GM06990 (cell line): ENCODE data around the gene CGB8.

Experiments used
- DNase-seq: peaks from one replicate; pipeline ENCODE4 v3.0.0-alpha.2; 2011; ENCODE audit not compliant: insufficient read length; ENCODE audit errors: extremely low read depth
- H3K27me3 ChIP-seq: replicated peaks from 2 replicates; pipeline ENCODE4 v1.6.0; 2011; ENCODE audit warnings: low read length; ENCODE audit not compliant: control insufficient read depth, insufficient read depth
- H3K36me3 ChIP-seq: 2 replicates; pipeline ENCODE4 v1.5.1; 2011; ENCODE audit warnings: low read length; ENCODE audit not compliant: control insufficient read depth, insufficient read depth
- H3K4me3 ChIP-seq: replicated peaks from 2 replicates; pipeline ENCODE4 v1.5.1; 2011; ENCODE audit warnings: low read depth, mild to moderate bottlenecking, control low read depth, low read length
- CTCF ChIP-seq: IDR thresholded peaks from 2 replicates; pipeline ENCODE4 v1.5.1; 2011; ENCODE audit warnings: low read length, control low read depth, mild to moderate bottlenecking, inconsistent platforms; ENCODE audit not compliant: insufficient read depth, poor library complexity, severe bottlenecking

CGB8 gene

GRCh38 chr19:49010453-49010852, 38.5 kb downstream of the CGB8 start:
- H3K36me3 ChIP-seq, result peaks cover 30% of the 10 kb centered on the region

GRCh38 chr19:49009828-49010227, 39.1 kb downstream of the CGB8 start:
- no peaks in the 10 kb centered on the region for H3K27me3 ChIP-seq
- no peak overlapping the region for H3K4me3 ChIP-seq
- DNase-seq, result no peak
- peaks cover 33% of the 10 kb centered on the region for H3K36me3 ChIP-seq
- TF ChIP-seq CTCF, result no peak

More at GRCh38 chr19:49010453-49010852, 38.5 kb downstream of the CGB8 start:
- no peak for TF ChIP-seq CTCF
- Histone ChIP-seq H3K4me3 (no peak overlapping the region), H3K27me3 (no peaks in the 10 kb centered on the region)
- no peak for DNase-seq

- Histone ChIP-seq H3K36me3 (peaks cover 47% of the 10 kb centered on the region), H3K4me3 (no peak overlapping the region), H3K27me3 (no peaks in the 10 kb centered on the region)
- DNase-seq, result no peak
- TF ChIP-seq CTCF, result no peak
Measured at GRCh38 chr19:49006905-49007304, 42.0 kb downstream of the CGB8 start.

- DNase-seq, result no peak
- Histone ChIP-seq H3K27me3 (no peaks in the 10 kb centered on the region), H3K36me3 (peaks cover 34% of the 10 kb centered on the region), H3K4me3 (no peak overlapping the region)
- TF ChIP-seq CTCF, result no peak
Measured at GRCh38 chr19:49004964-49005614, 43.8 kb downstream of the CGB8 start.

- Histone ChIP-seq H3K27me3 (no peaks in the 10 kb centered on the region), H3K4me3 (no peak overlapping the region), H3K36me3 (peaks cover 36% of the 10 kb centered on the region)
- TF ChIP-seq CTCF, result no peak
- no peak for DNase-seq
Measured at GRCh38 chr19:49004133-49004532, 44.8 kb downstream of the CGB8 start.
